Panc1 (cell line): ENCODE data around the gene FOXP2.

Experiments
- SIN3A ChIP-seq: IDR thresholded peaks from 2 replicates; pipeline ENCODE4 v1.6.1; 2012; ENCODE audit warnings: low read depth, mild to moderate bottlenecking, low read length, moderate library complexity, borderline replicate concordance; ENCODE audit not compliant: insufficient read depth
- TF ChIP-seq, protein P1 (sequence below): fragments of 450-650 bp; IDR thresholded peaks from 2 replicates; pipeline ENCODE4 v1.5.1; 2017; ENCODE audit warnings: mild to moderate bottlenecking

GRCh38 chr7:114590298-114590697, 175.7 kb downstream of the FOXP2 start:
- TF ChIP-seq, protein P1, sequence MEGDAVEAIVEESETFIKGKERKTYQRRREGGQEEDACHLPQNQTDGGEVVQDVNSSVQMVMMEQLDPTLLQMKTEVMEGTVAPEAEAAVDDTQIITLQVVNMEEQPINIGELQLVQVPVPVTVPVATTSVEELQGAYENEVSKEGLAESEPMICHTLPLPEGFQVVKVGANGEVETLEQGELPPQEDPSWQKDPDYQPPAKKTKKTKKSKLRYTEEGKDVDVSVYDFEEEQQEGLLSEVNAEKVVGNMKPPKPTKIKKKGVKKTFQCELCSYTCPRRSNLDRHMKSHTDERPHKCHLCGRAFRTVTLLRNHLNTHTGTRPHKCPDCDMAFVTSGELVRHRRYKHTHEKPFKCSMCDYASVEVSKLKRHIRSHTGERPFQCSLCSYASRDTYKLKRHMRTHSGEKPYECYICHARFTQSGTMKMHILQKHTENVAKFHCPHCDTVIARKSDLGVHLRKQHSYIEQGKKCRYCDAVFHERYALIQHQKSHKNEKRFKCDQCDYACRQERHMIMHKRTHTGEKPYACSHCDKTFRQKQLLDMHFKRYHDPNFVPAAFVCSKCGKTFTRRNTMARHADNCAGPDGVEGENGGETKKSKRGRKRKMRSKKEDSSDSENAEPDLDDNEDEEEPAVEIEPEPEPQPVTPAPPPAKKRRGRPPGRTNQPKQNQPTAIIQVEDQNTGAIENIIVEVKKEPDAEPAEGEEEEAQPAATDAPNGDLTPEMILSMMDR, result no peak
- no peak for TF ChIP-seq SIN3A
